HEK293 (cell line): ENCODE data around the gene PDIA6.

Source experiments
- CTCF ChIA-PET: fragments of 350-600 bp; formaldehyde crosslinking; extraction: SDS; loops from one replicate; lab custom pipeline; 2021; ENCODE audit warnings: antibody characterized with exemption; lab: Yijun Ruan, JAX
- POLR2A ChIA-PET: fragments of 300-600 bp; formaldehyde crosslinking; extraction: SDS; loops from one replicate; lab custom pipeline; 2020; ENCODE audit warnings: antibody characterized with exemption, inconsistent platforms; lab: Yijun Ruan, JAX
- H3K27ac ChIP-seq: fragments of 200-500 bp; sonication (Bioruptor generic); 2 replicates; pipeline ENCODE4 v1.5.1; 2014; ENCODE audit warnings: low read depth, low read length, control low read depth, inconsistent platforms; ENCODE audit errors: extremely low read depth
- H3K36me3 ChIP-seq, 2 experiments: fragments of 200-500 bp in 1 of 2; sonication (Bioruptor generic) in 1 of 2; 1 replicate in 1 of 2; 2 replicates in 1 of 2; pipeline ENCODE4 v1.5.1; 2014 to 2017; ENCODE audit warnings: inconsistent platforms in 2 of 2, low read length in 2 of 2; ENCODE audit not compliant: control insufficient read depth in 2 of 2, insufficient read depth in 1 of 2
- H3K4me1 ChIP-seq: fragments of 200-500 bp; sonication (Bioruptor generic); 2 replicates; pipeline ENCODE4 v1.5.1; 2014; ENCODE audit warnings: mild to moderate bottlenecking, low read length, inconsistent platforms; ENCODE audit not compliant: control insufficient read depth, insufficient read depth
- H3K4me3 ChIP-seq: 2 replicates; pipeline ENCODE4 v1.5.1; 2011; ENCODE audit warnings: low read depth, mild to moderate bottlenecking, control low read depth, low read length, moderate library complexity
- H3K9me3 ChIP-seq: fragments of 200-500 bp; sonication (Bioruptor generic); 2 replicates; pipeline ENCODE4 v1.5.1; 2014; ENCODE audit warnings: low read depth, low read length, inconsistent platforms; ENCODE audit not compliant: control insufficient read depth, insufficient read depth
- GFI1B ChIP-seq: fragments of 450-650 bp; formaldehyde crosslinking; IDR thresholded peaks from 2 replicates; pipeline ENCODE4 v1.5.1; 2016; ENCODE audit warnings: missing biosample characterization, missing genetic modification characterization
- HOXC10 ChIP-seq: sonication (generic); formaldehyde crosslinking; IDR thresholded peaks from 2 replicates; pipeline ENCODE4 v1.8.1; 2023; ENCODE audit warnings: mild to moderate bottlenecking, missing genetic modification reagents
- KLF1 ChIP-seq: fragments of 450-650 bp; formaldehyde crosslinking; IDR thresholded peaks from 2 replicates; pipeline ENCODE4 v1.5.1; 2016; ENCODE audit warnings: missing biosample characterization, missing genetic modification characterization
- KLF16 ChIP-seq: fragments of 450-650 bp; formaldehyde crosslinking; IDR thresholded peaks from 2 replicates; pipeline ENCODE4 v1.5.1; 2017; ENCODE audit warnings: missing biosample characterization, missing genetic modification characterization
- KLF17 ChIP-seq: fragments of 450-650 bp; formaldehyde crosslinking; IDR thresholded peaks from 2 replicates; pipeline ENCODE4 v1.5.1; 2016; ENCODE audit warnings: missing biosample characterization, missing genetic modification characterization
- KLF9 ChIP-seq: fragments of 450-650 bp; formaldehyde crosslinking; IDR thresholded peaks from 2 replicates; pipeline ENCODE4 v1.5.1; 2016; ENCODE audit warnings: missing biosample characterization, missing genetic modification characterization, low read depth
- OVOL3 ChIP-seq: fragments of 450-650 bp; formaldehyde crosslinking; IDR thresholded peaks from 2 replicates; pipeline ENCODE4 v1.5.1; 2016; ENCODE audit warnings: missing biosample characterization, missing genetic modification characterization
- SP2 ChIP-seq: fragments of 450-650 bp; formaldehyde crosslinking; IDR thresholded peaks from 2 replicates; pipeline ENCODE4 v1.5.1; 2016; ENCODE audit warnings: missing biosample characterization, missing genetic modification characterization
- TRIM28 ChIP-seq: IDR thresholded peaks from 2 replicates; pipeline ENCODE4 v1.6.1; 2011; ENCODE audit warnings: low read length, control low read depth, borderline replicate concordance
- ZBTB44 ChIP-seq: fragments of 450-650 bp; IDR thresholded peaks from 2 replicates; pipeline ENCODE4 v1.5.1; 2018; ENCODE audit warnings: missing biosample characterization, mild to moderate bottlenecking, missing genetic modification characterization
- ZNF112 ChIP-seq: fragments of 450-650 bp; formaldehyde crosslinking; IDR thresholded peaks from 2 replicates; pipeline ENCODE4 v1.5.0; 2017; ENCODE audit warnings: missing biosample characterization, missing genetic modification characterization
- ZNF148 ChIP-seq: fragments of 450-650 bp; formaldehyde crosslinking; IDR thresholded peaks from 2 replicates; pipeline ENCODE4 v1.5.0; 2017; ENCODE audit warnings: missing biosample characterization, missing genetic modification characterization, borderline replicate concordance
- ZNF155 ChIP-seq: fragments of 450-650 bp; formaldehyde crosslinking; IDR thresholded peaks from 2 replicates; pipeline ENCODE4 v1.5.1; 2016; ENCODE audit warnings: missing biosample characterization, missing genetic modification characterization
- ZNF18 ChIP-seq: fragments of 450-650 bp; formaldehyde crosslinking; IDR thresholded peaks from 2 replicates; pipeline ENCODE4 v1.5.1; 2016; ENCODE audit warnings: missing biosample characterization, missing genetic modification characterization
- ZNF23 ChIP-seq: fragments of 450-650 bp; formaldehyde crosslinking; IDR thresholded peaks from 2 replicates; pipeline ENCODE4 v1.5.1; 2016; ENCODE audit warnings: missing biosample characterization, missing genetic modification characterization, borderline replicate concordance
- ZNF248 ChIP-seq: fragments of 450-650 bp; formaldehyde crosslinking; IDR thresholded peaks from 2 replicates; pipeline ENCODE4 v1.5.1; 2017; ENCODE audit warnings: missing biosample characterization, missing genetic modification characterization
- ZNF560 ChIP-seq: fragments of 450-650 bp; formaldehyde crosslinking; IDR thresholded peaks from 2 replicates; pipeline ENCODE4 v1.5.1; 2017; ENCODE audit warnings: missing biosample characterization, missing genetic modification characterization, borderline replicate concordance
- ZNF596 ChIP-seq: fragments of 450-650 bp; IDR thresholded peaks from 2 replicates; pipeline ENCODE4 v1.5.0; 2018; ENCODE audit warnings: missing biosample characterization, mild to moderate bottlenecking, missing genetic modification characterization, moderate library complexity
- ZNF600 ChIP-seq: fragments of 450-650 bp; formaldehyde crosslinking; IDR thresholded peaks from 2 replicates; pipeline ENCODE4 v1.5.1; 2016; ENCODE audit warnings: missing biosample characterization, missing genetic modification characterization
- ZNF624 ChIP-seq: fragments of 450-650 bp; formaldehyde crosslinking; IDR thresholded peaks from 2 replicates; pipeline ENCODE4 v1.5.1; 2017; ENCODE audit warnings: missing biosample characterization, missing genetic modification characterization
- ZNF660 ChIP-seq: fragments of 450-650 bp; IDR thresholded peaks from 2 replicates; pipeline ENCODE4 v1.5.1; 2018; ENCODE audit warnings: missing biosample characterization, mild to moderate bottlenecking, missing genetic modification characterization
- ZNF704 ChIP-seq: fragments of 450-650 bp; formaldehyde crosslinking; IDR thresholded peaks from 2 replicates; pipeline ENCODE4 v1.5.1; 2016; ENCODE audit warnings: missing biosample characterization, missing genetic modification characterization
- ZSCAN30 ChIP-seq: fragments of 450-650 bp; IDR thresholded peaks from 2 replicates; pipeline ENCODE4 v1.5.1; 2018; ENCODE audit warnings: missing biosample characterization, mild to moderate bottlenecking, missing genetic modification characterization, moderate library complexity

Gene PDIA6

GRCh38 chr2:10780491-10780820, 32.1 kb downstream of the PDIA6 start:
- Histone ChIP-seq H3K36me3 (peaks cover 27 to 74% of the 10 kb centered on the region in 2 experiments), H3K4me3 (no peak overlapping the region), H3K4me1 (no peaks in the 10 kb centered on the region), H3K9me3 (no peaks in the 10 kb centered on the region), H3K27ac (no peak overlapping the region)
- CTCF ChIA-PET: interaction anchor here (0.6 kb wide), 2 partner anchors 13 to 372 kb away, joined by 3 read pairs; no protein-coding TSS in a partner anchor
- TF ChIP-seq ZSCAN30 (tag by site-specific recombination) (no peak), KLF16 (tag by site-specific recombination) (no peak), ZNF148 (tag by site-specific recombination) (no peak), ZNF18 (no peak), ZBTB44 (tag by site-specific recombination) (no peak), TRIM28 (no peak), ZNF23 (no peak), KLF1 (tag by site-specific recombination) (no peak)
- POLR2A ChIA-PET: interaction anchor here (0.7 kb wide), 1 partner anchor 45 kb away, joined by 3 read pairs; no protein-coding TSS in a partner anchor

GRCh38 chr2:10779776-10780490, 32.7 kb downstream of the PDIA6 start:
- H3K4me1 ChIP-seq: no peaks in the 10 kb centered on the region
- POLR2A ChIA-PET: no interaction called here
- no peaks in the 10 kb centered on the region for H3K9me3 ChIP-seq
- no peak overlapping the region for H3K27ac ChIP-seq
- TF ChIP-seq ZNF704 (tag by site-specific recombination): no peak
- no peak for TF ChIP-seq ZNF660
- TF ChIP-seq HOXC10 (CRISPR knock-in tag): no peak
- TF ChIP-seq KLF9 (tag by site-specific recombination): no peak
- TF ChIP-seq OVOL3 (tag by site-specific recombination): no peak
- no peak for TF ChIP-seq ZBTB44 (tag by site-specific recombination)
- no peak for TF ChIP-seq ZNF600 (tag by site-specific recombination)
- no peak for TF ChIP-seq GFI1B (tag by site-specific recombination)
- TF ChIP-seq KLF17 (tag by site-specific recombination): no peak
- no peak for TF ChIP-seq SP2
- TF ChIP-seq ZNF596 (tag by site-specific recombination): no peak
- no peak for TF ChIP-seq ZNF624 (tag by site-specific recombination)
- TF ChIP-seq ZNF155 (tag by site-specific recombination): no peak
- no peak for TF ChIP-seq ZNF560 (tag by site-specific recombination)
- TF ChIP-seq ZNF248: no peak
- TF ChIP-seq ZNF112 (tag by site-specific recombination): no peak
- H3K36me3 ChIP-seq: peaks cover 22 to 68% of the 10 kb centered on the region in 2 experiments
- H3K4me3 ChIP-seq: no peak overlapping the region
- CTCF ChIA-PET: interaction anchor here (0.6 kb wide), 1 partner anchor 371 kb away, joined by 3 read pairs; no protein-coding TSS in a partner anchor
